ENCODE results near the gene KCNT1.

GRCh38 chr9:135700525-135700924 lies 1.5 kb upstream of the KCNT1 start:
- TF ChIP-seq CTCF (IDR thresholded peaks at IDR 0.05): no peak
- no peak for TF ChIP-seq POLR2A (IDR thresholded peaks at IDR 0.05)

Data from uterus (tissue), 2 donors.